ENCODE data around the gene TBC1D22A. TPM values are rescaled to one million over a fixed set of nuclear protein-coding genes. Genes with fewer than 3 reads are reported as not detected.

The TBC1D22A gene
- total RNA-seq, 1 experiment from 2014 or later, result 20.9 TPM

- ChIA-PET POLR2A (no interaction called here), CTCF (no interaction called here), RAD21 (ENCODE audit: low non-redundant PET in 1 of 2, low total read pairs in 2 of 2, uncharacterized antibody in 2 of 2, unreplicated experiment in 2 of 2) (no interaction called here)
- no peaks in the 10 kb centered on the region for H4K20me1 ChIP-seq (ENCODE audit: insufficient read depth)
- H3K4me3 ChIP-seq (replicated peaks in 1 of 2; ENCODE audit: low read depth in 1 of 2, low read length in 2 of 2), result no peak overlapping the region
- no TSS peak for BruUV-seq (replicated peaks)
- H3K9ac ChIP-seq (ENCODE audit: low read length), result no peak overlapping the region
- no peaks in the 10 kb centered on the region for H3K27me3 ChIP-seq (ENCODE audit: insufficient read depth, low read length)
- H2AFZ ChIP-seq (ENCODE audit: low read depth, low read length, poor library complexity, severe bottlenecking), result no peak overlapping the region
- H3K4me2 ChIP-seq (ENCODE audit: low read length), result no peak overlapping the region
- H3K4me1 ChIP-seq (ENCODE audit: control insufficient read depth in 1 of 2, insufficient read depth in 2 of 2, low read length in 2 of 2), result peaks cover 14% of the 10 kb centered on the region in 2 experiments
- H3K36me3 ChIP-seq (ENCODE audit: control insufficient read depth in 1 of 2, insufficient read depth in 2 of 2, low read length in 2 of 2), result no peaks in the 10 kb centered on the region
- DNase-seq (ENCODE audit: low read depth, low spot score) (no peak), ATAC-seq (no peak)
- no peaks in the 10 kb centered on the region for H3K9me2 ChIP-seq (ENCODE audit: insufficient read depth)
- no peak overlapping the region for H3K27ac ChIP-seq (ENCODE audit: low read depth, low read length)
- H3K79me2 ChIP-seq (ENCODE audit: insufficient read depth, low read length), result peaks cover 36% of the 10 kb centered on the region; the same call in 1 of the 2 replicates
- no peak for TF ChIP-seq JUND (IDR thresholded peaks at IDR 0.05)
- no peak for TF ChIP-seq ATF3 (IDR thresholded peaks at IDR 0.05)
- TF ChIP-seq CBX3 (IDR thresholded peaks at IDR 0.05; ENCODE audit: low read depth), result no peak
- no peak for TF ChIP-seq POLR2AphosphoS5 (IDR thresholded peaks at IDR 0.05; ENCODE audit: low read depth, low read length)
- TF ChIP-seq YY1 (IDR thresholded peaks at IDR 0.05; ENCODE audit: extremely low read depth, insufficient replicate concordance, low read depth, low read length), result no peak
- no peak for TF ChIP-seq SP1 (IDR thresholded peaks at IDR 0.05; ENCODE audit: low read depth)
- TF ChIP-seq ZFX (IDR thresholded peaks at IDR 0.05), result no peak
- no peak for TF ChIP-seq TCF7L2 (IDR thresholded peaks at IDR 0.05; ENCODE audit: borderline replicate concordance, extremely low read depth, insufficient read depth, insufficient read length)
- TF ChIP-seq EGR1 (IDR thresholded peaks at IDR 0.05; ENCODE audit: low read depth), result no peak
- no peak for TF ChIP-seq SRF (IDR thresholded peaks at IDR 0.05; ENCODE audit: low read depth)
- TF ChIP-seq MAX (IDR thresholded peaks at IDR 0.05), result no peak
- no peak for TF ChIP-seq POLR2A (IDR thresholded peaks at IDR 0.05; ENCODE audit: borderline replicate concordance, extremely low read depth, insufficient read depth, insufficient read length)
- no peak for TF ChIP-seq EZH2phosphoT487 (IDR thresholded peaks at IDR 0.05; ENCODE audit: borderline replicate concordance)
- TF ChIP-seq CTCF (IDR thresholded peaks at IDR 0.05 in 2 of 3, conservative IDR thresholded peaks at IDR 0.05 in 1 of 3; ENCODE audit: borderline replicate concordance in 1 of 3, insufficient read depth in 1 of 3, low read depth in 2 of 3, low read length in 2 of 3), result no peak
- H3K9me3 ChIP-seq (ENCODE audit: control insufficient read depth in 1 of 2, insufficient read depth in 1 of 2, low read depth in 1 of 2, low read length in 2 of 2), result no peaks in the 10 kb centered on the region
- intact Hi-C loops (cut with micrococcal nuclease), result no loop called here
These were observed 34.6 kb upstream of the TBC1D22A start for GRCh38 chr22:46727813-46728364.
